Kidney epithelial cell (primary cell): Measurements from ENCODE around the gene CADM3. TPM values are rescaled to one million over a fixed set of nuclear protein-coding genes. Genes with fewer than 3 reads are reported as not detected.

Source experiments
- DNase-seq: peaks from one replicate; pipeline ENCODE4 v3.0.0-alpha.2; 2010; ENCODE audit warnings: low read depth
- H3K27me3 ChIP-seq: 2 replicates; pipeline ENCODE4 v1.6.0; 2011; ENCODE audit warnings: low read length; ENCODE audit not compliant: control insufficient read depth, insufficient read depth
- H3K36me3 ChIP-seq: 2 replicates; pipeline ENCODE4 v1.5.1; 2011; ENCODE audit warnings: low read length; ENCODE audit not compliant: control insufficient read depth, insufficient read depth
- H3K4me3 ChIP-seq: 2 replicates; pipeline ENCODE4 v1.5.1; 2011; ENCODE audit warnings: low read depth, mild to moderate bottlenecking, control low read depth, low read length
- total RNA-seq: library from RNA; depleted of rRNA; stranded (reverse); fragments of >200 nt; gene quantifications from 2 replicates; pipeline ENCODE4 v1.2.3, GENCODE V29; 2015
- TF ChIP-seq, protein P1 (sequence below): IDR thresholded peaks from 2 replicates; pipeline ENCODE4 v1.5.1; 2011; ENCODE audit warnings: mild to moderate bottlenecking, moderate library complexity, low read length, control low read depth, inconsistent platforms; ENCODE audit not compliant: insufficient read depth, poor library complexity, severe bottlenecking

CADM3 gene
- total RNA-seq, 1 donor from 2014 or later = 0.04 TPM

DNA sequence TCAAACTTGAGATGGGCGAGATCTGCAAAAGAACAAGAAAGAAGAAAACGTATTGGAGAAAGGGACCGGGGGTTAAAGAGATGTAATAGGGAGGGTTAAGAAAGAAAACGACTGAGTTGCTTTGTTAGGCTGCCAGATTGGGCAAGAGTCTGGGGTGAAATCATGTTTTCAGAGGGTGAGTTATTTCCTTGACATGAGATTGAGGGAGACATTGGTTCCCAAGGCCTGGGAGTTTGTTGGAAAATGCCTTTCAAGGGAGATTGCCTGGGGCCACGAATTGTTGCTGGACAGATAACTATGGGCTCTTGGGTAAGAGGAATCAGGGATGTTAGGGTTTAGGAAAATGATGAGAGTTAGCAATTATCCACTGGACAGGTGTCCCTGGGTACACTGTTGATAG is 776 bp upstream of the CADM3 start:
- no peak for DNase-seq
- no peak overlapping the region for H3K4me3 ChIP-seq
- H3K36me3 ChIP-seq = no peaks in the 10 kb centered on the region
- peaks cover 32% of the 10 kb centered on the region for H3K27me3 ChIP-seq
- TF ChIP-seq, protein P1, sequence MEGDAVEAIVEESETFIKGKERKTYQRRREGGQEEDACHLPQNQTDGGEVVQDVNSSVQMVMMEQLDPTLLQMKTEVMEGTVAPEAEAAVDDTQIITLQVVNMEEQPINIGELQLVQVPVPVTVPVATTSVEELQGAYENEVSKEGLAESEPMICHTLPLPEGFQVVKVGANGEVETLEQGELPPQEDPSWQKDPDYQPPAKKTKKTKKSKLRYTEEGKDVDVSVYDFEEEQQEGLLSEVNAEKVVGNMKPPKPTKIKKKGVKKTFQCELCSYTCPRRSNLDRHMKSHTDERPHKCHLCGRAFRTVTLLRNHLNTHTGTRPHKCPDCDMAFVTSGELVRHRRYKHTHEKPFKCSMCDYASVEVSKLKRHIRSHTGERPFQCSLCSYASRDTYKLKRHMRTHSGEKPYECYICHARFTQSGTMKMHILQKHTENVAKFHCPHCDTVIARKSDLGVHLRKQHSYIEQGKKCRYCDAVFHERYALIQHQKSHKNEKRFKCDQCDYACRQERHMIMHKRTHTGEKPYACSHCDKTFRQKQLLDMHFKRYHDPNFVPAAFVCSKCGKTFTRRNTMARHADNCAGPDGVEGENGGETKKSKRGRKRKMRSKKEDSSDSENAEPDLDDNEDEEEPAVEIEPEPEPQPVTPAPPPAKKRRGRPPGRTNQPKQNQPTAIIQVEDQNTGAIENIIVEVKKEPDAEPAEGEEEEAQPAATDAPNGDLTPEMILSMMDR = no peak

DNA sequence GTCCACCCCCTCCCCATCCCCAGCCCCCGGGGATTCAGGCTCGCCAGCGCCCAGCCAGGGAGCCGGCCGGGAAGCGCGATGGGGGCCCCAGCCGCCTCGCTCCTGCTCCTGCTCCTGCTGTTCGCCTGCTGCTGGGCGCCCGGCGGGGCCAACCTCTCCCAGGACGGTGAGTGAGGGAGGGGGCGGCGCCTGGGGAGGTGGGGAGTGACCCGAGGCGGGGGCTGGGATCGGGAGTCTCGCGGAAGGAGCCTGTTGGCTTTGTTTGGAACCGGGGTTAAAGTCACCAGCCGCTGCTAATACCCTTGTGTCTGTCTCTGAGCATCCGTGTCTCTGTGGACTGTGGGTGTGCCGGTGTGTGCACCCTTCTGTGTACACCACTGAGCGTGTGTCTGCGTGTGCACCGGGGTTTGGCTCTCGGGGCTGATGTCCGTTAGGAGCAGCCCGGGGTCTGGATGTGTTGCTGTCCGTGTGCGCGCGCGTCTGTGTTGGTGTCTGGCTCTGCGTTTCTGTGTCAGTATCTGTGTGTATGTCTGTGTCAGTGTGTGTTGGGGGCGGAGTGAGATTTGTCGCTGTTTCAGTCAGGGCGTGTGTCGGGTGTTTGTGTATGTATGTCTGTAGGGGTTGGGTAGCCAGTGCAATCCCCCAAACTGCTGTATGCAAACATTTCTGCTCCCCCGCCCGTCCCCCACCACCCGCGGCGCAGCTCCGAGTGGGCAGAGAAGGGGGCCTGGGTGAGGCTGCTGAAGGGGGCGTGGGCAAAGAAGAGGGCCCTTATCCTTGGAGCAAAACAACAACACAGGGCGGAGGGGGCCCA is 480 bp downstream of the CADM3 start:
- DNase-seq = no peak
- H3K4me3 ChIP-seq = no peak overlapping the region
- TF ChIP-seq, protein P1 = no peak
- H3K36me3 ChIP-seq = no peaks in the 10 kb centered on the region
- H3K27me3 ChIP-seq = peaks cover 32% of the 10 kb centered on the region

DNA sequence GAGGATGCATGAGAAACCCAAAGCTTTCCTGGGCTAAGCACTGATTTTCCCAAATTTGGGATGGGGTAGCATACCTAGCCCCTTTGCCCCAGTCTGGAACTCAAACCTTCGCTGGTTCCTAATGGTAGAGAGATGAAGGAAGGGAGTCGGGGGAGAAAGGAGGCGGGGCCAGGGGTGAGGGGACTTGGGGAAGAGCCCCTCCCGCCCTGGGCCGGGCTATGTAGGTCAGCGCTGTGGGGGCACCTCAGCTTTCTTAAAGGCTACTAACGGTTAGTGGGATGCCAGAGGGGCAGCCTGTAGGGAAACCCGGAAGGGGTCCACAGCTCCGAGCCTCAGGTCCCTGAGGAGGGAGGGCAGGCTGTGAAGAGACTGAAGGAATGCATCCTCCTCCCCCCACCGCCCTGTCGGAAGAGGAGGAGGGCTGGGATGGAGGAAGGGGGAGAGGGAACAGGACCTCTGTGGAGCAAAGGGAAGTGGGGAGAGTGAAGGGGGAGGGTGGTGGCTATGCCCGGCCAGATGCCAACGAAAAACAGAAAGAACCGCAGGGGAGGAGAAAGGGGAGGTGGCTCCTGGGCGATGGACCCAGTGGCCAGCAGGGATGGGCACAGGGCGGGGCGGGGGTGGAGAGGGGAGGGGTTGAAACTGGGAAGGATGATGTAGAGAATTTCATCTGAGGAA is 1.3 kb downstream of the CADM3 start:
- peaks cover 32% of the 10 kb centered on the region for H3K27me3 ChIP-seq
- TF ChIP-seq, protein P1 = no peak
- DNase-seq = no peak

DNA sequence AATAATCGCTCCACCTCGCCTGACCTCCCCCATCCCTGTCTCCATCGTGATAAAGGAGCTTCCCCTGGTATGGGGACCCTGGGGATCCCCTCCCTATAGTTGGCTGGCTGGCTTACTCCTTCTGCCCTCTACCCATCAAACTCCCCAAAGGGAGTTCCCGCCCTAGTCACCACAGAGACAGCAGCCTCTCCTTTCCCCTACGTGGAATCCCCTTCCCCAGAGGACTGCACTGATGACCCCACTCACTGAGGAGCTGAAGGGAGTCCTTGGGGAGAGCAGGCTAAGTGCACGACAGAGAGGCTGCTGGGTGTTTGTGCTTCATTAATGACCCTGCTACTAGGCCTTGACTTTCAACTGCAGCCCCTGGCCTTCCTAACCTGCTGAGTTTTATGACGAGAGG is 1.9 kb downstream of the CADM3 start:
- no peak overlapping the region for H3K4me3 ChIP-seq
- TF ChIP-seq, protein P1 = no peak
- H3K36me3 ChIP-seq = no peaks in the 10 kb centered on the region
- peaks cover 30% of the 10 kb centered on the region for H3K27me3 ChIP-seq
- DNase-seq = no peak

More for the DNA sequence above, 1.3 kb downstream of the CADM3 start:
- Histone ChIP-seq H3K36me3 (no peaks in the 10 kb centered on the region), H3K4me3 (no peak overlapping the region)

DNA sequence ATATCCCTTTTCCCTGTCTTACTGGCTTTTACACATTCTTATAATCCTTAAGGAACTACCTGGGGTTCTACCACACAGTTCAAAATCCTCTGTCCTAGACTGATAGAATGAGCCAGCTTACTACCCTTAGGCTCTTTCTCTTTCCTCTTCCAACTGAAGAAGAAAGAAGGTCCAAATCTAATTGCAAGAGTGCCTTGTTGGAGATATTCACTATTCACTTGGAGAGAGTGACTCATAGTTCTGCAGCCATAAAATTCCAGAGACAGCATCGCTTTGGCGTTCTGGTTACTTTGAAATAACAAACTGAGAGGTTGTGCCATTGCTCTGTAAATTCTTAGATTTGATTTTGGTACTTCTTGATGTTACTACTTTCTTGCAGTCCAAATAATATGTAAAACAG is 4.2 kb downstream of the CADM3 start:
- no peak for DNase-seq
- Histone ChIP-seq H3K4me3 (no peak overlapping the region), H3K27me3 (peaks cover 28% of the 10 kb centered on the region), H3K36me3 (no peaks in the 10 kb centered on the region)
- TF ChIP-seq, protein P1 = no peak
